T-cell (primary cell): Measurements from ENCODE around the gene TM4SF1. TPM values are rescaled to one million over a fixed set of nuclear protein-coding genes. Genes with fewer than 3 reads are reported as not detected.

Experiments used
- ATAC-seq, 4 experiments: fragments of 200-7000 bp in 3 of 4; fragments of 150-1000 bp in 1 of 4; cut with Tn5 transposase; replicated peaks in 1 of 4; 1 replicate in 3 of 4; 2 replicates in 1 of 4; pipeline ENCODE4 v1.10.0; 2021; ENCODE audit warnings: moderate library complexity in 3 of 4, mild to moderate bottlenecking in 2 of 4, moderate number of reproducible peaks in 1 of 4
- CTCF ChIA-PET, 2 donors: fragments of 300-600 bp; sonication (Branson Sonifier 250); formaldehyde crosslinking; loops; one replicate each; lab custom pipeline; 2022; ENCODE audit warnings: antibody characterized with exemption in 2 of 2; lab: Charles Lee
- POLR2A ChIA-PET, 2 donors: fragments of 300-600 bp; sonication (Branson Sonifier 250); formaldehyde crosslinking; loops; one replicate each; lab custom pipeline; 2022; ENCODE audit warnings: antibody characterized with exemption in 2 of 2; lab: Charles Lee
- DNase-seq, 35 experiments: peaks; one replicate each; pipeline versions ENCODE4 v3.0.0 to v3.0.0-alpha.2; 2013 to 2023
- H3K27ac ChIP-seq: one replicate; pipeline ENCODE4 v1.5.1; 2013; ENCODE audit warnings: low read length
- H3K27me3 ChIP-seq, 2 experiments: replicated peaks in 1 of 2; 1 replicate in 1 of 2; 2 replicates in 1 of 2; pipeline versions ENCODE4 v1.6.1 to v1.7.0; 2013; ENCODE audit warnings: low read length in 1 of 2, mixed read lengths in 1 of 2; ENCODE audit not compliant: control insufficient read depth in 2 of 2, insufficient read depth in 2 of 2; ENCODE audit errors: extremely low read depth in 1 of 2
- H3K36me3 ChIP-seq, 2 donors: 1 replicate in 1 of 2; 2 replicates in 1 of 2; pipeline versions ENCODE4 v1.6.1 to v1.7.0; 2013; ENCODE audit warnings: low read length in 1 of 2; ENCODE audit not compliant: control insufficient read depth in 2 of 2, insufficient read depth in 1 of 2; ENCODE audit errors: extremely low read depth in 1 of 2
- H3K4me1 ChIP-seq, 2 experiments: 1 replicate in 1 of 2; 2 replicates in 1 of 2; pipeline versions ENCODE4 v1.6.1 to v1.7.0; 2013; ENCODE audit warnings: low read length in 2 of 2, mixed read lengths in 1 of 2; ENCODE audit not compliant: insufficient read depth in 2 of 2, control insufficient read depth in 1 of 2; ENCODE audit errors: extremely low read depth in 1 of 2
- H3K4me3 ChIP-seq, 2 donors: 1 replicate in 1 of 2; 2 replicates in 1 of 2; pipeline versions ENCODE4 v1.5.1 to v1.7.0; 2013; ENCODE audit warnings: mild to moderate bottlenecking in 2 of 2, low read length in 1 of 2, moderate library complexity in 1 of 2; ENCODE audit not compliant: control insufficient read depth in 1 of 2; ENCODE audit errors: extremely low read depth in 1 of 2
- H3K9me3 ChIP-seq: 2 replicates; pipeline ENCODE4 v1.7.0; 2013
- H3K27ac Mint-ChIP-seq, 2 donors: one replicate each; pipeline ENCODE4 v1.8.0; 2020 to 2021; ENCODE audit warnings: mild to moderate bottlenecking in 2 of 2, mixed read lengths in 2 of 2
- H3K27me3 Mint-ChIP-seq, 2 donors: one replicate each; pipeline ENCODE4 v1.8.0; 2021 to 2022; ENCODE audit warnings: mixed read lengths in 2 of 2
- H3K36me3 Mint-ChIP-seq: one replicate; pipeline ENCODE4 v1.8.0; 2021; ENCODE audit warnings: mixed read lengths
- H3K4me1 Mint-ChIP-seq, 3 donors: one replicate each; pipeline ENCODE4 v1.8.0; 2020 to 2022; ENCODE audit warnings: mixed read lengths in 3 of 3, mild to moderate bottlenecking in 1 of 3
- H3K4me3 Mint-ChIP-seq, 3 donors: one replicate each; pipeline ENCODE4 v1.8.0; 2020 to 2022; ENCODE audit warnings: mild to moderate bottlenecking in 3 of 3, mixed read lengths in 3 of 3, moderate library complexity in 3 of 3
- H3K9me3 Mint-ChIP-seq, 3 donors: one replicate each; pipeline ENCODE4 v1.8.0; 2020 to 2022; ENCODE audit warnings: mixed read lengths in 3 of 3
- whole genome bisulfite sequencing: methylation state at CpG from one replicate; pipeline ENCODE4 v1.1.5; 2013; ENCODE audit warnings: missing lambda C conversion rate; ENCODE audit not compliant: insufficient coverage; 5-methylcytosine and 5-hydroxymethylcytosine counted together
- total RNA-seq, 35 experiments: library from RNA in 6 of 35; stranded (reverse) in 6 of 35; fragments of 120-200 nt in 1 of 35; gene quantifications; one replicate each; pipeline versions ENCODE4 v1.2.1 to v1.2.4 and lab custom pipeline; 2013 to 2026

Gene TM4SF1
- total RNA-seq, 5 donors from 2014 or later (not counting 1 experiment from before 2014, with no cell fraction given), result 0.76 to 1.0 (median 0.79) TPM; not detected in 2

GRCh38 chr3:149417174-149417573, 39.7 kb upstream of the TM4SF1 start:
- no peak overlapping the region for H3K4me3 Mint-ChIP-seq
- H3K27ac ChIP-seq, result no peak overlapping the region
- ChIA-PET CTCF (no interaction called here), POLR2A (interaction anchor here in 1 of 2 donors (0.6 kb wide), 1 partner anchor 25 kb away, joined by 5 read pairs; no protein-coding TSS in a partner anchor)
- no peaks in the 10 kb centered on the region for H3K9me3 Mint-ChIP-seq
- H3K27me3 ChIP-seq, result peaks cover 0 to 2% of the 10 kb centered on the region in 2 experiments
- no peaks in the 10 kb centered on the region for H3K4me1 Mint-ChIP-seq
- H3K36me3 ChIP-seq, result no peaks in the 10 kb centered on the region
- no CpG with 5 or more reads among the region's 3 CpGs for WGBS
- H3K27ac Mint-ChIP-seq, result no peak overlapping the region
- ATAC-seq, result no peak
- no peak overlapping the region for H3K4me3 ChIP-seq
- H3K9me3 ChIP-seq, result no peaks in the 10 kb centered on the region
- no peaks in the 10 kb centered on the region for H3K36me3 Mint-ChIP-seq
- H3K4me1 ChIP-seq, result no peaks in the 10 kb centered on the region
- no peak for DNase-seq
- peaks cover 9% of the 10 kb centered on the region in 2 donors for H3K27me3 Mint-ChIP-seq

GRCh38 chr3:149415484-149415883, 38.0 kb upstream of the TM4SF1 start:
- WGBS, result 43% methylated on average over 1 of the region's 2 CpGs
- Histone ChIP-seq H3K36me3 (no peaks in the 10 kb centered on the region), H3K4me1 (no peaks in the 10 kb centered on the region), H3K9me3 (no peaks in the 10 kb centered on the region), H3K27ac (no peak overlapping the region), H3K4me3 (no peak overlapping the region), H3K27me3 (peaks cover 0 to 2% of the 10 kb centered on the region in 2 experiments)
- H3K36me3 Mint-ChIP-seq, result no peaks in the 10 kb centered on the region
- H3K27me3 Mint-ChIP-seq, result peaks cover 9 to 12% of the 10 kb centered on the region in 2 donors
- DNase-seq, result no peak
- ChIA-PET CTCF (no interaction called here), POLR2A (no interaction called here)
- H3K27ac Mint-ChIP-seq, result no peak overlapping the region
- no peaks in the 10 kb centered on the region for H3K4me1 Mint-ChIP-seq
- no peak overlapping the region for H3K4me3 Mint-ChIP-seq
- H3K9me3 Mint-ChIP-seq, result no peaks in the 10 kb centered on the region
- ATAC-seq, result no peak

GRCh38 chr3:149414557-149415231, 37.2 kb upstream of the TM4SF1 start:
- WGBS, result no CpG with 5 or more reads among the region's 1 CpG

GRCh38 chr3:149411583-149411982, 34.1 kb upstream of the TM4SF1 start:
- Histone ChIP-seq H3K4me3 (no peak overlapping the region), H3K4me1 (no peaks in the 10 kb centered on the region), H3K27ac (no peak overlapping the region), H3K9me3 (no peaks in the 10 kb centered on the region), H3K27me3 (no peaks in the 10 kb centered on the region), H3K36me3 (no peaks in the 10 kb centered on the region)
- ChIA-PET POLR2A (no interaction called here), CTCF (no interaction called here)
- no CpG with 5 or more reads among the region's 1 CpG for WGBS
- no peak overlapping the region for H3K4me3 Mint-ChIP-seq
- no peaks in the 10 kb centered on the region for H3K36me3 Mint-ChIP-seq
- DNase-seq, result no peak
- peaks cover 4 to 9% of the 10 kb centered on the region in 2 donors for H3K27me3 Mint-ChIP-seq
- no peak for ATAC-seq
- H3K4me1 Mint-ChIP-seq, result no peaks in the 10 kb centered on the region
- no peaks in the 10 kb centered on the region for H3K9me3 Mint-ChIP-seq
- no peak overlapping the region for H3K27ac Mint-ChIP-seq

More at GRCh38 chr3:149414557-149415231, 37.2 kb upstream of the TM4SF1 start:
- Histone ChIP-seq H3K36me3 (no peaks in the 10 kb centered on the region), H3K27me3 (no peaks in the 10 kb centered on the region), H3K4me3 (no peak overlapping the region), H3K27ac (no peak overlapping the region), H3K9me3 (no peaks in the 10 kb centered on the region), H3K4me1 (no peaks in the 10 kb centered on the region)
- DNase-seq, result no peak
- Mint-ChIP-seq H3K9me3 (no peaks in the 10 kb centered on the region), H3K27me3 (peaks cover 6 to 10% of the 10 kb centered on the region in 2 donors), H3K4me1 (no peaks in the 10 kb centered on the region), H3K27ac (no peak overlapping the region), H3K4me3 (no peak overlapping the region), H3K36me3 (no peaks in the 10 kb centered on the region)
- CTCF ChIA-PET, result no interaction called here
- POLR2A ChIA-PET, result no interaction called here
- ATAC-seq, result no peak

- H3K27me3 Mint-ChIP-seq, result peaks cover 7 to 12% of the 10 kb centered on the region in 2 donors
- H3K9me3 ChIP-seq, result no peaks in the 10 kb centered on the region
- WGBS, result no CpG with 5 or more reads among the region's 2 CpGs
- no peaks in the 10 kb centered on the region for H3K4me1 ChIP-seq
- H3K27me3 ChIP-seq, result no peaks in the 10 kb centered on the region
- POLR2A ChIA-PET, result no interaction called here
- H3K4me3 ChIP-seq, result no peak overlapping the region
- no peak overlapping the region for H3K4me3 Mint-ChIP-seq
- no peaks in the 10 kb centered on the region for H3K9me3 Mint-ChIP-seq
- no peaks in the 10 kb centered on the region for H3K36me3 Mint-ChIP-seq
- no peak overlapping the region for H3K27ac ChIP-seq
- H3K27ac Mint-ChIP-seq, result no peak overlapping the region
- CTCF ChIA-PET, result interaction anchor here in 1 of 2 donors (0.9 kb wide), 1 partner anchor 45 kb away, joined by 3 read pairs; no protein-coding TSS in a partner anchor
- no peak for ATAC-seq
- no peaks in the 10 kb centered on the region for H3K4me1 Mint-ChIP-seq
- DNase-seq, result no peak
- H3K36me3 ChIP-seq, result no peaks in the 10 kb centered on the region
Observed at GRCh38 chr3:149409351-149409750, 31.9 kb upstream of the TM4SF1 start.

- CTCF ChIA-PET, result no interaction called here
- Histone ChIP-seq H3K9me3 (no peaks in the 10 kb centered on the region), H3K4me1 (no peaks in the 10 kb centered on the region), H3K27ac (no peak overlapping the region), H3K27me3 (no peaks in the 10 kb centered on the region), H3K36me3 (no peaks in the 10 kb centered on the region), H3K4me3 (no peak overlapping the region)
- Mint-ChIP-seq H3K4me1 (no peaks in the 10 kb centered on the region), H3K27me3 (peaks cover 12 to 20% of the 10 kb centered on the region in 2 donors), H3K9me3 (no peaks in the 10 kb centered on the region), H3K4me3 (no peak overlapping the region), H3K27ac (no peak overlapping the region), H3K36me3 (no peaks in the 10 kb centered on the region)
- no CpG with 5 or more reads among the region's 3 CpGs for WGBS
- POLR2A ChIA-PET, result no interaction called here
- DNase-seq (no peak), ATAC-seq (no peak)
Observed at GRCh38 chr3:149407898-149408297, 30.4 kb upstream of the TM4SF1 start.
